GM18517 (cell line): ENCODE results near the gene FAM200B.
"Not testable (repeated sequence)": the region's sequence is repeated elsewhere in the genome, so short reads cannot be mapped to it uniquely, and the experiment has no call there.

Source experiments
- ATAC-seq: cut with Tn5 transposase; IDR thresholded peaks from one replicate; pipeline ENCODE4 v1.9.1; 2021; ENCODE audit warnings: mild to moderate bottlenecking, moderate library complexity; ENCODE audit not compliant: unreplicated experiment

FAM200B gene

GRCh38 chr4:15733061-15733460 lies 51.4 kb downstream of the FAM200B start:
- not testable (repeated sequence) for ATAC-seq

DNA sequence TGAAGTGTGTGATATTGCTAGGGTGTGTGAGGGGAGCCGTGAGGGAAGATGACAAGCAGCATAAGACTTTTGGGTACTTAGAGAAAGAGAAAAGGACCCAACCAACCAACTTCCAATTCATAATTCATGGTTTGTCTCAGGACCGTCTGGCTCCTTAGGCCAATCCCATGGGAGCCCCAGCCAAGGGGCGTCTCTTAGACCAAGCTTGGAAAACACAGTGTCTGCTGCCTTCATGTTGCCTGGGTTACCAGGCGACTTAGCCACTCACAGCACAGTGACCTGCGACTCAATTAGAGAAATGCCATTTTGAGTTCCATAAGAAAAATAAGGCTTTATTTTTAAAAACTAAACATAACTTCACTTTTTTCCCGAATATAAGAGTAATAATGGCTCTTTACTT lies 53.9 kb downstream of the FAM200B start:
- ATAC-seq = no peak

- no peak for ATAC-seq
Observed at GRCh38 chr4:15736514-15737050, 55.0 kb downstream of the FAM200B start.

- no peak for ATAC-seq
Observed at GRCh38 chr4:15737255-15737654, 55.6 kb downstream of the FAM200B start.

- ATAC-seq = no peak
Observed at GRCh38 chr4:15738877-15739276, 57.2 kb downstream of the FAM200B start.
